HG03175 (cell line): ENCODE data around the gene GDF7.
A peak's percentile ranks its signal among the peaks of the same experiment; 100 is the strongest.

ENCODE experiments used
- ATAC-seq: cut with Tn5 transposase; IDR thresholded peaks from one replicate; pipeline ENCODE4 v1.9.1; 2021; ENCODE audit warnings: mild to moderate bottlenecking, moderate library complexity; ENCODE audit not compliant: unreplicated experiment

GDF7 gene

DNA sequence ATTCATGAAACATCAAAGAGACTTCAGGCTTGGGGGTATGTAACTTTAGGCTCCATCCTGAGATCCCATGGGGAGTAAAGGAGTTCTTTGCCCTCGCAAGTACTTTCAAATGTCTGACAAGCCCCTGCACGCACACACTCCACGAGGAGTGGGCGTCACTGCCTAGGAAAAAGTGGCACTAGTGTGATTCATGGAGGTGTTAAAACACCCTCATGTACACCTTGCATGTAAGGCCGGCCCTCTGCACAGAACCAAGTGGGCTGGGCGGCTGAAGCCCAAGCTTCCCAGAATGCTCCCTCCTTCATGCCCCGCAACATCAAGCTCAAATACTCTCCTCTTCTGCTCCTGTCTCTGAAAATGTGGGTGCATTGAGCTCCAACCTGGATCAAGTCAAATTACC lies 23.9 kb upstream of the GDF7 start:
- no peak for ATAC-seq

- no peak for ATAC-seq
Observed at GRCh38 chr2:20643826-20644225, 23.1 kb upstream of the GDF7 start.

DNA sequence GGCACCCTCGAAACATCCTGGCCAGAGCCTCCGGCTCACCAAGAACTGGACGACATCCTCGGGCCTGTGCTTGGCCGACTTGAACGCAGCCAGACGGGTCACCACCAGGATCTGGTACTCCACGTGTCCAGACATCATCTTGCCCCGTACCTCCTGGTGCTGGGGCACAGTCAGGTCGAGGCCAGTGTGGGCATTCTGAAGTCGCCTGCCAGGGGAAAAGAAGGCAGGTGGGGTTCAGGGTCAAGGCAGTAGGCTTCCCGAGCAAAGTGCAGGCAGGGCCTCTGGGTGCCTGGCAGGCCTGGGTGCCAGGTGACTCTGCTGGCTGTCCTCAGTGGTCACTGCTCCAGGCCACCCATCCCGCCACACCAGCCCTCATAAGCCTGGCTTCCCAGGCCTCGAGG lies 21.6 kb upstream of the GDF7 start:
- ATAC-seq, result no peak

DNA sequence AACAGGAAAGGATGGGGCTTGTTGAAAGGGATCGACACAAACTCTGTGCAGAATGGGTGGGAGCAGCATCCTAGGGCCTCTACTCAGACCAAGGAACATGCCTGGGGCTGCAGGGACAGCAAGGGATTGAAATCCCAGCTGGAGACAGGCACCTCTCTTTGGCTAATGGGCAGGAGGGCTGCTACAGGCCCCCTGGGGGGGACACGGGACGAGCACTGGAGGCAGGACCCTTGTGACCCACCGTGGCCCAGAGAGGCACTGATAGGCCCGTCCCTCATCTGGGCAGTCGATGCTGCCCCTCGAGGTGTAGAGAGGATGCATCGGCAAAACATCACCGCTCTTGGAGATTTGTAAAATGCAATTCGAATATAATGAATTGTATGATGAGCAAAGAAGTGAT lies 21.2 kb upstream of the GDF7 start:
- no peak for ATAC-seq

DNA sequence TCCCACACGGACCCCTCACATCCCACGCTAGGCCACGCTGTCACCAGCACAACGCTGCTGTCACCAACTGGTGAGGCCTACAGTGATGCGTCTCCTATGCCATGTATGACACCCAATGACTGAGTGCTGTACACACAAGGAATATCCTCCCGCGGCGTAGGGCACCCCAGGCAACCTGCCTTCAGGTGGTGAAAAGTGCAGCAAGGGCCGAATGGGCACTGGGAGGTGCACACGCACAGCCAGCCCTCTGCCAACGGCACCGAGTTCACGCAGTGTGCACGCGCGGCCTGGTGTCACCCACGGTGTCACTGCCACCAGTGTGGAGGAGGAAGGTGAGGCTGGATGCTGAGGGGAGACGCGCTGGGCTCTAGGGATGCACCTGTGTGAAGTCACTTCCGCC lies 20.5 kb upstream of the GDF7 start:
- ATAC-seq, result no peak

DNA sequence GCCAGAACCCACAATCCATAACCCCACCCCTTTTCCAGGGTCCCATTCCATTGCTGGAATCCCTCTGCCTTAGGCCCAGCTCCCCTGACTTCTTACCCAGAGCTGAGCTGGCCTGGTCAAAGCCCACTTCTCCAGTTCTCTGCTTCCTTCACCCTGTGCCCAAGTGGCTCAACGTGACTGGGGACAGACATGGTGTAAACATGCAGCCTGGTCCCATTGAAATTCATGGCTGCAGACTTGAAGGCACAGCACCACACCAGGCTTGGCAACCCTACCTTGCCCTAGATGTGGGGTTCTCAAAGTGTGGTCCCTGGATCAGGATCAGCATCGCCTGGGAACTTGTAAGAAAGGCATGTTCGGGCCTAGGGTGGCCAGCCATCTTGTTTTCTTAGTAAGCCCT lies 19.7 kb upstream of the GDF7 start:
- no peak for ATAC-seq

DNA sequence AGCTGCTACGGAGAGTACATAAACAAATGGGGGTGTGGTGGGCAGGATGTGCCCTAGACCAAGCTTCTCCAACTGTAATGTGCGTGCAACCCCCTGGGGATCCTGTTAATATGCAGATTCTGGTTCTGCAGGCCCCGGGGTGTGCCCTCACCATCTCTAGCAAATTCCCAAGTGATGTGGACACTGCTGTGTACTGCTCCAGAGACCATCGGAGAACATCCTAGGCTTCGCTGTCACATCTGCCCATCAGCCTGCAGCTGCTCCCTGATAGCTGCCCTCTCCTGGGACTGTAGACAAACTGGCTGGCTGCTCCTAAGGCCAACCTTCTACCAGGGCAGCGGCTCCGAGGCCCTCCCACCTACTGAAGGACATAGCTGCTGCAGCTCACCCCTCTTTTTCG lies 19.2 kb upstream of the GDF7 start:
- no peak for ATAC-seq

DNA sequence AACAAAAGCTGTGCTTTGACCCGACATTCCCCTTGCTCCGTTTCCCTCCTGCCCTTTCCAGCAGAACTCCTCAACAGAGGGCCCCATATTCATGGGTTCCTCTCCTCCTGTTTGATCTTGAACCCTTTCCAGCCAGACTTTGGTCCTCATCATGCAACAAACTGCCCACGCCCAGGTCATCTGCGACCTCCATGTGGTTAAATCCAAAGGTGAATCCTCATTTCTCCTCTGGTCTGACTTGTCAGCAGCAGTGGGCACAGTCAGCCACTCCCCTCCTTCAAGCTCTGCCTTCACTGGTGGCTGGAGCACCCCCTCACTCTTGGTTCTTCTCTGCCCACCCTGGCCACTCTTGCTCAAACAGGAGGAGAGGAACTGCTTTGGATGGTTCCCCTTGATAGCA lies 18.7 kb upstream of the GDF7 start:
- no peak for ATAC-seq

DNA sequence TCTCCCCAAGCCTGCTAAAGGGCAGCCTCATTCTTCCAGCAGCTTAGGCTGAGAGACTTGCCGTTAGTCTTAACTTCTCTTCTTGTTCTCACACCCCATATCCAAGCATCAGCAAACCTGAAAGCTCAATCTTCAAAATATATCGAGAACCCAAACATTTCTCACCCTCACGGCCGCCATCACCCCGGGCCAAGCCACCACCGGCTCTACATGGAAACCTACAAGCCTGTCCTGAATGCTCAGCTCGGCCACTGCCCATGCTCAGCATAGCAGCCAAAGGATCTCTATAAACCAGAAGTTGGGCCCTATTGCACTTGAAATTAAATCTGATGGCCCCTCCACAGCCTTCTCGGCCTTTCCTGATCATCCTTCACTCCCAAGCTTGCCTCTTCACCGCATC lies 18.1 kb upstream of the GDF7 start:
- ATAC-seq, result no peak

DNA sequence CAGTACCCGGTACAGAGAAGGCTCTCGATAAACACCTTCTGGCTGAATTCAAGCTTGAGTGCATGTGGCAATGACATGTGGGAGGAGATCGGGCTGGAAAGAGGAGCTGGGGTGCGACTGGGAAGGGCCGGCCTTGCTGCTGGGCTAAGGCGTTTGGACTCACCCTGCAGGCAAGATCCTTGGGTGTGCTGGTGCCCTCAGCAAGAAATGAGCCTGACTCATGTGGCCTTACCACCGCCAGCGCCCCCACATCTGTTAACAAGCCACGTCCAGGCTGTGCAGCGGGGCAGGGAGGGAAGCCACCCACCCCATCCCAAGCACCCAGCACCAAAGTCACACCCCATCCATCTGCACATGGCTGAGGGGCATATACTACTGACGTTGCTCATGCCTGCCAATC lies 17.4 kb upstream of the GDF7 start:
- no peak for ATAC-seq

GRCh38 chr2:20649976-20650375 lies 17.0 kb upstream of the GDF7 start:
- ATAC-seq, result no peak

- peak; percentile 12 for ATAC-seq
Observed at GRCh38 chr2:20650393-20650876, 16.5 kb upstream of the GDF7 start.

GRCh38 chr2:20650877-20651730 lies 15.8 kb upstream of the GDF7 start, which contains the start of gene HS1BP3:
Gene HS1BP3 (minus strand): TSS chr2:20651098. CDS start chr2:20651063, 35 bp downstream.
- ATAC-seq, result peak; percentile 95

DNA sequence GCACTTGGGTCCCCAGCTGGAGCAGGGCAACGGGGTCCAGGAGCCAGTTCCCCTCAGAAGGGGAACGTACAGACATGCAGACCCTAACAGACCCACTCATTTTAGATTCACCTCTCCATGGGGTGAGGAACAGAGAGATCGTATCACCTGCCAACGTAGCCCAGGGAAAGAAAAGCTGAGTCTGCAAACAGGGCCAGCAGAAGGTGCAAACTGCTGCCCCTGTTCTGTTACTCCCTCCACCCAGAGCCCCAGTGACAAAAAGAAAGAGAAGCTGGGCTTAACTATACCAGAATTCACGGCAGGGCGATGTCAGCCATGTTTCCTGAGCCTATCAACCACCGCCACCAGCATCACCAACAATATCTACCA lies 15.2 kb upstream of the GDF7 start:
- ATAC-seq, result no peak

DNA sequence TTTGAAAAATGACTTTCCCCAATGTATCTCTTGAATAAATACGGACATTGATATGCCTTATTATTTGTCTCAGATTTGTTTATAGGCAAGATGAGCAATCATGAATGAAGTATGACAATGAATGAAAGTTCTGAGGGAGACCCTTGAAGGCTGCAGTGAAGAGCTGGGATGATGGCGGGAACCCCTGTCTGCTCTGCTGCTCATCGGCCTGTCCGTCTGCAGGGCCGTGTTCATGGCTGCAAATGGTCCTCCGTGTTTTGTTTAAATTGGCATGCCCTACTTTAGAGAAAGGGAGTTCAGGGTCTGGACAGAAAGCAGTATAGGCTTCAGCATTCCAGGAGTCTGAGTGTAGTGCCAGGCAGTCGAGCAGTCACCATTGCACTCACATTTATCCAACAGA lies 14.8 kb upstream of the GDF7 start:
- ATAC-seq, result no peak

DNA sequence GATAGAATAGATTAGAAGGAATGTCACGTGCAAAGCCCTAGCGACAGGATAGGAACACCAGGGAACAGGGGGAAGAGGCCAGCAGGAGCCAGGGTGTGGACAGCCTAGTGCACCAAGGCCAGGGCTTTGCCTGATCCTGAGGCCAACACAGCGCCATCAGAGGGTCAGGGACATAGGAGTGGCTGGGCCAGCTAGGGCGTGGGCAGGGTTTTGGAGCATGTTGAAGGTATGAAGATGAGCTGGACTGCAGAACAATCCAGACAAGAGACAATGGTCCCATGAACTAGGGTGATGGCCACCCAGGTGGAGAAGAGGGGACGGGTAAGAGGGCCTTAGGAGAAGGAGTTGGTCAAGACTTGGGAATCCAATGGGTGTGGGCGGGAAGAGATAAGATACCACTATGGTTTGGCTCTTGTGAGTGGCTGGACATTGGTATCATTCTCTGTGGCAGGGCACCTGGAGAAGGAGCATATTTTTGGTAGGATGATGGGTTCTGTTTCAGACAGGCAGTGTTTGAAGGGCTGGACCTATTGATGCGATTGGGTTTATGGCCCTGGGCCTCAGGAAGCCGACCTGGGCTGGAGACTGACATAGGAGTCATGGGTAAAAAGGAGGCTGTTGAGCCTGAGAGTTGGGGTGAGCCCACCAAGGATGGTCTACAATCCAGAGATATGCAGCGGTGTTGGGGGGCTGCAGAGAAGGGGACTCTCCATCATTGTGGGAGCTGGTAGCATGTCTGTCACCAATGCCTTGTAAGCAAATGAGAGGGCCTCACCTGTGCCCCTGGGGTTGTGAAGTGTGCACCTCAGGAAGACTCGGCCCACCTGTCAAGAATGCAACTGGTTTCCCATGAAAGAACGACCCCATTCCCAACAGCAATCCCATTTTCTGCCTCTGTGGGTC lies 14.0 kb upstream of the GDF7 start:
- ATAC-seq, result no peak

DNA sequence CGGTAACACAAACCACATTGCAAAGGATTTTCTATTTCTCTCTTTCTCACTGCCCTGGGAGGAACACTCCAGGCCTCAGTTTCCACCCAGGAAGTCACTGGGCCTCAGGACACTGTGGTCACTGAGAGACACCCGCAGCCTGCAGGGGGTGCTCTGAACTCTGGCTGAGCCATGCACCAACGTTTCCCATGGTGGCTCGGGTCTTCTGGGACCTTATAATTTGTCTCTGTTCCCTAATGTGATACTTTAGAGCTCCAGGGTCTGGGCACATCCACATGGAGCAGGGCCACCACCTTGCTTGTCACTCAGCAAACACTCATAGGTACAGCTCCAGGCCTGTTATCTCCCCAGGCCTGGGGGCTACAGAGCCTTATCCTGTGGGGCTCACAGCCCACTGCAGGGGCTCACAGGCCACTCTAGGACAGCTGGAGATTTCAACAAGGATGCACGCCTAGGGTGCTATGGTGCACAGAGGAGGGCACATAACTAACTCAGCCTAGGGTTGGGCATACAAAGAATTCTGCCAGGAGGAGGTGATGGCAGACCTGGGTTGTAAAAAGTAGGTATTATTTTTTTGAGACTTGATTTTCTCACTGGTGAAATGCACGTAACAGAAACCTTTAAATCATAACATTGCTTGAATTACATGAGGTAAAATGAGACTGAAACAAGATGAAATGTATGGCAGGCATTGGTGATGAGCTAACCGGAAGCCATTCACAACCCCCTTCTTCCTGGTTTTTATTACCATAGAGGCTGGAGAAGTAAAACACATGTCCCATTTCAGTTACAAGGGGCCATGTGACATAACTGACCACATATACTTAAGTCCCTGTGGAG lies 13.0 kb upstream of the GDF7 start:
- ATAC-seq, result no peak

DNA sequence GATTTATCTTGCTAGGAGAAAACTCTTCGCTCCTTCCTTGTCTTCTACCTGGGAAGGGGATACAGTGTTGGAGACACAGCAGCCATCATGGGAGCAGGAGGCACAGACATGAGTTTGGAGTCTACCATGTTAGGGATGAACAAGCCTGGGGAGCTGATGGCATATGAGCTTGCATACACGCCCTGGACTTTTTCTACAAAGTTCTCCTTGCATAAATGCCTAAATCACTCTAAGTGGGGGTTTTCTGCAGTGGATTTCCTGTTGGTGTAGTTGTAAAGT lies 12.5 kb upstream of the GDF7 start:
- no peak for ATAC-seq

GRCh38 chr2:20656561-20656960 lies 10.4 kb upstream of the GDF7 start:
- no peak for ATAC-seq

- ATAC-seq, result no peak
Observed at GRCh38 chr2:20657522-20658235, 9.3 kb upstream of the GDF7 start.
